ENCODE results near the gene ANKRD28.

The ANKRD28 gene

DNA sequence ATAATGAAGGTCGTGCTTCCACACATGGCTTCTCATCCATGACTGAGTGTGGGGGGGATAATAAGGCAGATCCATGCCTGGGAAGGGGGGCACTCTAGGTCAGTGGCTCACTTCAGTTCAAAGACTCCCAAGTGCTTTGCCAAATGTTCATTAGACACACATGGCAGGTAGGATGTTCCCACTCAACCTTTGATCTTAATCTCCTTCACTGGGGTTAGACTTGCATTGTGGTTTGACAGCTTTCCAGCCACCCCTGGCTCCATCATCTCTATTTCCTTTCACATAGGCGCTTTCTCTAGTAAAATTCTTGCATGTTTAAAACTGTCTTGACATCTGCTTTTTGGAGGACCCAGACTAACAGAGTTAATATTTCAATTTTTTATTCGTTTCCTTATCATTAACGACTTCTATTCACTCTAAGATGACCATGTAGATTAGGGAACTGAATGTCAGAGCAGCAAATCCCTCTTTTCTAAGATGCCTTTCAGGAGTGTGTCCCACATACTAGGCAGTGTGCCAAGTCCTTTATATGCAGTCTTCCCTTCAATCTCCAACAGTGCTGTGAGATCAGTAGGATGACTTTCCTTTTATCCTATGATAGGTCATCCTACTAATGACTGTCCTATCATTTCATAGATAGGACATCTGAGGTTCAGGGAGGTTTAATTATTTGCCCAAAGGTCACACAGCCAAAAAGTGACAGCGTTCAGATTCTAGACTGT, 138.4 kb downstream of the ANKRD28 start:
- no peak for DNase-seq

DNA sequence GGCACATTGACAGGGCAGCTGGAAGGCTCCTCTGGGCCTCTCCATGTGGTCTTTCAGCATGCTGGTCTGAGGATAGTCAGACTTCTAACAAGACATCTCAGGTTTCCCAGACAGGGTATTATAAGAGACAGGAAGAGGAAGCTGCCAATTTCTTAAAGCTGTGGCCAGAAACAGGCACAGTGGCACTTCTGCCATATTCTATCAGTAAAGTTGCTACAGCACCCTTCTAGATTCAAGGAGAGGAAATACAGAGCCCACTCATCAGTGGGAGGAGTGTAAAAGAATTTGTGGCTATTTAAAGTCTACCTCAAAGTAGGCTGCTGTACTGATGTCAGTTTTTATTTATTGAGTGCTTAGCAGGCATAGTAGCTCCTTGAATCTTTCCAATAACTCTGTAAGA, 140.8 kb downstream of the ANKRD28 start:
- no peak for DNase-seq

DNA sequence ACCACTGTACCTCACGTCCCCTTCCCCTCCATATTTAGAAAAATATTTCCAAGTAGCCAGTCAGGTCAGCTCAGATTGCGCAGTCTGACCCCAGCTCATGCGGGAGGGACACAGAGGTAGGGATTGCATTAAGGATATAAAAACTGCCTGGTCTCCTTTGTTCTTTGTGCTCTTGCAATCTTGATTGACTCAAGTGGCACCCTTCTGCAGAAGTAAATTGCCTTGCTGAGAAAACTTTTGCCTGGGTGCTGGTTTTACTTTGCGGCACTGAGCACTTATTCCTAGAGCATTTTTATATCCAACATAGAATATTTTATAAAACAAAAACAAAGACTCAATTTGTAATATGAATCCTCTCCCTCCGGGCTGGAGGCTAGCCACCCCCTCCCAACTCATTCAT, 141.4 kb downstream of the ANKRD28 start:
- DNase-seq = no peak

DNA sequence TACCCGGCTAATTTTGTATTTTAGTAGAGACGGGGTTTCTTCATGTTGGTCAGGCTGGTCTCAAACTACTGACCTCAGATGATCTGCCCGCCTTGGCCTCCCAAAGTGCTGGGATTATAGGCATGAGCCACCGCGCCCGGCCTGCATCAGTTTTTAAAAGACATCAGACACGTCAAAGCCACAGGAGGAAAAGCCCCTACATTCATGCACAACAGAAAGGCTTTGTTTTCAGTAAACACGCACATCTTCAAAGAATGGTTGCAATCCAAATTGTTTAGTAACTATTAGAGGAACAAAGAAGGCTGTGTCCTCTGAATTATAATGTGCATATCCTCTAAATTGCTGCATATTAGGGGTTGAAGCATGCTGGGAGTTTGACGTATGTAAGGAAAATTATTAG, 142.9 kb downstream of the ANKRD28 start:
- no peak for DNase-seq

DNA sequence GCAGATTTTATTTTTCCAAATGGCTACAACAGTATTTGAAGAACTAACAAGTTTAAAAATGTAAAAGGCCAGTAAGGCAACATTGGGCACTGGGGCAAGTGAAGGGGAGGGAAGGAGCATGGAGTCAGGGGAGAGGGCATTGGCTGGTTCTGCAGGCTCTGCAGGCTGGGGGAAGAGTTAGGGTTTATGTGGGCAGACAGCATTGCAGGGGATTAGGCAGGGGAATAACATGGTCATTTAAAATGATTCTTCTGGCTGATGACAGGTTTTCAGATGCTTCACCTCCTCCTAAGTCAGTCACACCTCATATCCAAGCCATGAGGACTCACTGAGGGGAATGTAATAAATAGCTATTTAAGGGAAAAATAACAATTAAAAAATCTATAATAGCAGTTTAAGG, 143.7 kb downstream of the ANKRD28 start:
- DNase-seq = no peak

DNA sequence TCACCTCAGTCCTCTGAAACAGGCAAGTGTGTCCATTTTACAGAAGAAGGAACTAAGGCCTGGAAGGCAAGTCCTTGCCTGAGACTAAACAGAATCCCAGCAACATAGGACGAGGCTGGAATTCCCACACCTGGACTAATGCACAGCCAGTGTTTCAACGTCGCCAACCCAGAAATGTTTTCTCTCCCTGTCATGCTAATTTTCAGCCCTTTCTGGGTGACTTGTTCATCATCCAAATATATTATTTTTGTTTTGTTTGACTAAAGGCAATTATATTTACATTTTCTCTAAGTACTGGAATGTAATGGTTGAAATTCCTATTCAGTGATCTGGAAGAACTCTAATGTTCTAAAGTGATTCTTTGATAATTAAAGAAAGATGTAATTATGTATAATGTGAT, 144.5 kb downstream of the ANKRD28 start:
- no peak for DNase-seq

DNA sequence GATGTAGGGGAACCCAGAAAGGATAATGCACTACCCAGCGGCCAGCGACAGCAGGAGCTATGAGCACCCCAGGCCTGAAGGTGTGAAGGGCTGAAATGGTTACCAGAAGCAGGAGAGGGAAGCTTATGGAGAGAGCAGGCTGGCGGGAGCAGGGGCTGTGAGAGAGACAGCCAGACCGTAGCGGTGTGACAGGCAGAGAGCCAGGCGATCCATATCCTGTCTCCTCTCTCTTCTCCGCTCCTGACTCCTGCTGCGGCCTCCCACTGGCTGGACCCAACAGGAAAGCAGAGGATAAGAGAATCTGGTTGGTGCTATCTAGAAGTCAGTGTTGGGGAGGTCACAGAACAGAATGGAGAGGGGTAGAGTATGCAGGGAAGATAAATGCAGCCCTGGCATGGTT, 146.4 kb downstream of the ANKRD28 start:
- DNase-seq = no peak

DNA sequence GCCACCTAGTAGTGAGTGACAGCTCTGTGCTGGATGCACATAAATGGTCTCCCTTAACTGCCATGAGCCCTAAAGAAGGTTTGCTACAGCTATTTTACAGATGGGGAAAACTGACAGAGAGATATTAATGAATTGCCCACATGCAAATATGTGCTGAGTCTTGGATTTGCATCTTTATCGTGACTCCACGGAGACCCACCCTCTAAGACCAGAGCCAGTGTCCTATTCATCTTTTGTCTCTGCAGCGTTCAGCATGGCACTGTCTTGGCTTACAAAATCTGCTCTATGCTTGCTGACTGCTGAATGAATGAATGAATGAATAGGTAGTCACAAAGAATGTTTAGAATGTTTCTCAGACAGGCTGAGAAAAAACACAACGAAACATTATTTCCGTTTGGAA, 147.9 kb downstream of the ANKRD28 start:
- DNase-seq = no peak

DNA sequence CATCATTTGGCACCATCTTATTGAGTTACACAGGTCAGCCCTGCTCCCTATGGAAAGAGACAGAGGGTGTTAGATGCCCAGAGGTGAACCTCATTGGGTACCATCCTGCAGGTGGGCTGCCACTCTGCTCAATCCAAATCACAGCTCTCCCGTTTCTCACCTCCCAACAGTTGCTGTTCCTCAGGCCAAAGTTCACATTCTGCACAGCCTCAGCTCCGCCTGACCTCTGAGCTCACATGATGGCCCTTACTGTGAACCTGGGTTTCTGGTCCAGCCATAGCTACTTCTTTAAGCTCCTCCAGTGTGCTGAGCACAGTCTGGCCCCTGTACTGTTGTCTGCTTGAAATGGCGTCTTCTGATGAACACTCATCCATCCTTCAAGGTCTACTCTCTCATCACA, 148.4 kb downstream of the ANKRD28 start:
- DNase-seq = no peak

DNA sequence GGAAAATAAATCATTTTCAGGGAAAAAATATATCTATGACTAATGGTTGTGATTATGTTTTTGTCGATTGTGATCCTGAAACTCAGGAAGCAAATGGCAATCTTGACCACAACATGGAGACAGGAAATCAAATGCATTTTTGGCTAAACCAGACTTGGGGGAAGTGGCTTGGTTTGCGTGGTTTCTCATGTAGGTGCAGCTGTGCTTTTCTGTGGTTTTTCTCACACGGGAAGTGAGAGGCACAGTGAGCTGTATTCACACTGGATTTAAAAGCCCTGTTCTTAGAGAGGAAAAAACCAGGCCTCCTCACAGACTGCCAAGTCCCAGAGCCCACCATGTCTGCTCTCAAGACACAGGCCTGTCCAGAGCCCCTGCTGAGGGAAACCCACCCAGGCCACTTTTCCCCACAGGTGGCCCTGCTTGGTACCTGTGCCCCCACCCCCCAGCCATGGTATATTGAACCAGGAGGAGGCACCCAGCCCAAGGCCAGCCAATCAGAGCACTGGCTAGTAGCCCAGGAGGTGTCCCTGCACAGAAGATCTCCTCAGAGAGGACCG, 150.1 kb downstream of the ANKRD28 start:
- peak; percentile 31 to 41 for DNase-seq

DNA sequence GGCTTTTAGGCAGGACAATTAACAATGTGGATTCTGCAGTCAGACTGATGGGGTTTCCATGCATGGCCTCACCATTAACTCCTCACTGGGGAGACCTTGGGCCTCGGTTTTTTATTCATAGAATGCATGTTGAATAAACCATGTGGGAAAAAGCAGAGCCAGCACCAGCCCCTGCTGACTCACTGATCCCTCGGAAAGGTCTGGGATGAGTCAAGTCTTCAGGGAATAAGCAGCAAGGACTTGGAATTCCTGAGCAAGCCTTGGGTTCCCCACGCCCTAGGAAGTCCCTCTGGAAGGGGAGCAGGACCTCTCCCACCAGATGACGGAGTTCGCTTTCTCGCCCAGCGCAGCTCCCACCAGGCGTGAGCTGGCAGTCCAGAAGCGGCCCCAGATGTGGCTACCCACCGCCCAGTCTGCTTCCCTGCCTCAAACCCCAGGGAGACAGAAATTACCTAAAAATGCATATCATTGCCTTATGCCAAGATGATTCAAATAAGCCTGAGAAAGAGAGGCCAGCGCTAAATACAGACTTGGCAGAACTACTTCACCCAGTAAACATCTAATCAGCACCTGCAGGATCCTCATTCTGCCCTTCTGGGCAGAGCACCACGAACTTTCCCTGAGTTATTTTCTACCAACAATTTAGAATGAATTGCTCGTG, 150.8 kb downstream of the ANKRD28 start:
- no peak for DNase-seq

DNA sequence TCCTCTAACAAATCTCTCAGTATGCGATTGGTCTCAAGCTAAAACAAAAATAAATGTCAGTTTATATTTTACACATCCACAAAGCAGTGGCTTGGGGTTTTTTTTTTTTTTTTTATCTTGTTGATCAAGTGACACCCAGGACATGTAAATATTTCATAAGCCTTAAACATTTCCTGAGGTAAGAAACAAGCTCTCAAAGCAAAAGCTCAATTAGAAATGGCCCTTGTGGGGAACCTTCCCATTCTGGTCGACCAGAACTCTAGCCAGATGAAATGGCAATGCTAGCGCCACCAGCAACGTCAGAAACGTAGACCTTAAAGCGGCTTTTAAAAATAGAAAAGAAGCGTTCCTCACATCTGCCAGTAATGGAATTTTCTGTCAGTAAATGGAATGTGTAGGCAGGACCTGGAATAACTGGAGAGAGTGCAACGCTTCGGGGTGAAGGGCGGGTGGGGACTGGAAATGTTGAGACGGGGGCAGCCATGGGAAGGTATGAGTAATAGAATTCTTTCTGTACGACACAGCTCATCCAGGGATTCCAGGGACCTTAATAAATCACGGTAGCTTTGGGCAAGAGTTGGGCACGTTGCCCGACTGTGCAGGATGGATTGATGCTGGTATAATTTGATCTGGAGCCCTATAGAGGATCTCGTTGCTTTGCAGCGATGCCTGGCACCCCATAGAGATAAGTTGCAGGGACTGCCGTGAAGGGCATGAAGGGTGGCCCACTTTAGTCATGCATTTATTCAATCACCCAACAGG, 151.9 kb downstream of the ANKRD28 start:
- DNase-seq = no peak

DNA sequence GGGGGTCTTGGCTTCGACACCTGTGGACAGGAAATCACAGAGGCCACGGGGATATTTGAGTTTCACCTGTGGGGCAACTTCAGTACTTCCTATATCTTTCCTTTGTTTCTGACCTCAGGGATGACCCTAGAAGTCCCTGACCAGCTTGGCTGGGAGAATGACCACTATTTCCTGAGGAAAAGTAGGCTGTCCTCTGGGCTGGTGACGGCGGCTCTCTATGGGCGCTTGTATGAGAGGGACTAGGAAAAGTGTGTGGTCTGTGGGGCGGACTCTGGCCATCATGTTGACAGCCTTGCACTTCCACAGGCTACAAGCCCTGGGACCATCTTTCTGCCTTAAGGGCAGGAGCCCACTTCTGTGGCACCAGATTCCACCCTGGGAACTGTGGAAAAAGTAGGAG, 152.5 kb downstream of the ANKRD28 start:
- no peak for DNase-seq

DNA sequence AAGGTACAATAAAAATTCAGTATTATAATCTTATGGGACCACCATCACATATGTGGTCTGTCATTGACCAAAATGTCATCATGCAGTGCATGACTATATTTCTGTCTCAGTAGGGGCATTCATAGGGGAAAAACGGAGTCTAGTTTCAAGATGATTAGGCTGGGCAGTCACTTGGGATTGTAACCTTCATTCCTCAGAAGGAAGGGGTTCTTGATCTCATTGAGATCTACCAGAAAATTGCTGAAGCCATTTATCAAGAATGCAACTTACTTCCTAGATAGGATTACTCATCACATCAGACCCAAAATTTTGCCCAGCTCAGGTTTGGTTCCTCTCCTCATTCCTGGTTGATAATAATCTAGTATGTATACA, 158.9 kb downstream of the ANKRD28 start:
- DNase-seq = no peak

DNA sequence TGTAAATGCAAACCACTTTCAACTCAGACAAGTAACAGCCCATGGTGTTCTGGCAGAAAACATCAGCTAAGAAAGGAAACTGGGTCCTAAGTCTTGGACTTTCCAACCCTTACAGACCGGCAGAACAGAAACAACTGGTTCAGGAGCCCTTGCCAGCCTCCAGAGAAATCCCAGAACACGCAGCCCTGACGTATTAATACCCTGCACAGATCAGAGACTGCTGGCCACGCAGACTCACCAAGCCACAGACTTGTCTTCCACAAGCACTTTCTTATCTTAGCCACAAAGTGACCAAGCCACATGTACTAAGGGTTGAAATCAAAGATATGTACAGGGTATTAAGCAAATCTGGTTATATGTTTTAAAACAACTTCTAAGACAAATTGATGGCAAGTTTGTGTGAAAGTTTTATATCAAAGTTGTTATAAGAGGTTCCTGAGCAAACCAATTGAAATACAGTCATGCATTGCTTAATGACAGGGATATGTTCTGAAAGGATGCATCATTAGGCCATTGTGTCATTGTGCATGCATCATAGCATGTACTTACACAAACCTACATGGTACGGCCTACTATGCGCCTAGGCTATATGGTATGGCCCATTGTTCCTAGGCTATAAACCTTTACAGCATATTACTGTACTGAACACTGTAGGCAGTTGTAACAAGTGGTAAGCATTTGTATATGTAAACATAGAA, 159.4 kb downstream of the ANKRD28 start:
- DNase-seq = no peak

DNA sequence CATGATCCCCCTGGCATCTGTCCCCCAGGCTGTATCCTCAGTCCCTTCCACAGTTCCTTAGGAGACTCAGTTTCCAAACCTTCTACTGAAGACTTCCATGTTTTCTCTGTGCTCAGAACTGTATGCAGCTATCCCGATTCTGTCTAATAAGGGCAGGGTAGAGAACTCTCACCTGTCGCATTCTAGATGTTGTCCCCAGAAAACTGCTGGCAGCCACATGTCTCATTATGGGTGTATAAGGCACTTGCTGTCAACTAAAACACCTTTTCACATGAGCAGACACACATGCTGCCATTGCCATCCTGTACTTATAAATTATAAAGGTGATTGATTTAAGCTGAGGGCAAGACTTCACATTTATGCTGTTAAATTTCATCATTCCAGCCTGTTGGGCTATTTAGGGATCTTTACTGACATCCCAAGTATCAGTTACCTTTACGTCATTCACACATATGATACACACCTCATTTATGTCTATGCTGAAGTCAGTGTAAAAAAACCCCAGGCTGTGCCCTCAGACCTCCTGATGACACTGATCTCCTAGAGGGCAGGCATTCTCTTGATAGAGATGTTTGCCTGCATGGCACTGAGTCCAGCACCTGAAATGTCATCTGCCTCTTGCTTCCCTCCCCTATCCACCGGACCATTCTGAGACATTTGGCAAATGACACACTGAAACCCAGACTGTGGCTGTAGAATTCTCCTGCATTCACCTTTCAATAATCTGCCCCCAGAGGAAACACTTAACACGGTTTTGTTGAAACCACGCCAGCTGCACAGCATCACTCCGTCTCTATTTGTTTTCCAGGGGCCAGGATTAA, 160.4 kb downstream of the ANKRD28 start:
- DNase-seq = no peak

DNA sequence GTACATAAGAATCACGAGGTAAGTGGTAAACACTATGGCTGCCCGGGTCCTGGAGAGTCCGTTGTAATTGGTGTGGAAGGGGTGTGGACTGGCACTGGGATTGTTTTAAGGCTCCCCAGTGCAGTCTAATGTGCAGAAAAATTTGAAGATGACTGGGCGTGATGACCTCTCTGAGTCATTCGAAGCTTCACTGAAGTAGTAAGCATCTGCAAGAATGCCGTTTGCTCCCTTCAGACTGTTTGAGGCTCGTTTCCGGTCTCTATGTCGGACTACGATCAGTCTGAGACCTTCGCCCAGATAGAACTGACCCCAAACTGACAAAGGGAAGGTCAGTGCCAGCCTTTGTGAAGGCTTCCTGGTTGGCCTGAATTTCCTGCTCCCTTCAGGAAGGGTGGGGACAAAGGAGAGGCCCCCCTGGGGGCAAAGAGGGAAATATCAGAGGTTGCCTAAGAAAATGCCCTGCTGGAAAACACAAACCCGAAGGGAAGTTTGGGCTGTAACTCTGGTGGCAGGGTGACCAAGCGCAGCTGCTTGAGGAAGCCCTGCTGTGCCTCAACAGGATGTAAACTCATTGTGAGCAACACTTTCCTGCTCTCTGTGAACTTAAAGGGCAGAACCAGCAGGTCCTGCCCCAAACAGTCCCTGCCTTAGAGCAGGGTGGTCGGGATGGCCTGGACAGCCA, 161.6 kb downstream of the ANKRD28 start:
- no peak for DNase-seq

DNA sequence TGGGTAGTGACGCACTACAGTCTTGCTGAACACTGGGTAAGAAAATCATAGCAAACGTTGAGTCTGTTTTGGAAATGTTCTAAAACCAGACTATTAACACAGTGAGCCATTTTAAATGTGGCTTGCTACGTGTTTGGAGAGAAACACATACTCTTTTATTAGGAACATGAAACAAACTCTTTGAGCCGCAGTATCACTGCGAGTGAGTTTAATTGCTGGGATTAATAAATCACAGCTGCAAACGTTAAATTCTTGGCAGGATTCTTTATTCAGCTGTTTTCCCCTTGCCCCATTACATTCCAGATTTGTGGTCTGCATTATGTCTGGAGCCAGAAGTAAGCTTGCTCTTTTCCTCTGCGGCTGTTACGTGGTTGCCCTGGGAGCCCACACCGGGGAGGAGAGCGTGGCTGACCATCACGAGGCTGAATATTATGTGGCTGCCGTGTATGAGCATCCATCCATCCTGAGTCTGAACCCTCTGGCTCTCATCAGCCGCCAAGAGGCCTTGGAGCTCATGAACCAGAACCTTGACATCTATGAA, 162.6 kb downstream of the ANKRD28 start:
- no peak for DNase-seq

DNA sequence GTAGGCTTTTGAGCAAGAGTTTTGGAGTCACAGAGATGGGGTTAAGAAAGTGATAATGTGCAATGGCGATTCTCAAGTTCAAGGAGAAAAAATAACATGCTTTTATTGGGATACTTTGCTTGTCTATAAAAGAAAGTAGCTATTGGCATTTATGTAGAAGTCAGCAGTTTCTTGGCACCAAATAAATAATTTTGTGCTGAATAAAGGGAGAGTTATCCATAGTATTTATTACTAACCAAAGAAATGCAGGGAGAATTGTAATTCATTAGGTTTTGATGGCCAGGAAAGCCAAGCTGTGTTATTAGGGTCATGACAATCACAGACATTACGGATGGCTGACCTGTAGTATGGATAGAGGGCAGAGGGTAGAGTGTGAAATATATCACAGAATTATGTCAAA, 163.1 kb downstream of the ANKRD28 start:
- DNase-seq = no peak

DNA sequence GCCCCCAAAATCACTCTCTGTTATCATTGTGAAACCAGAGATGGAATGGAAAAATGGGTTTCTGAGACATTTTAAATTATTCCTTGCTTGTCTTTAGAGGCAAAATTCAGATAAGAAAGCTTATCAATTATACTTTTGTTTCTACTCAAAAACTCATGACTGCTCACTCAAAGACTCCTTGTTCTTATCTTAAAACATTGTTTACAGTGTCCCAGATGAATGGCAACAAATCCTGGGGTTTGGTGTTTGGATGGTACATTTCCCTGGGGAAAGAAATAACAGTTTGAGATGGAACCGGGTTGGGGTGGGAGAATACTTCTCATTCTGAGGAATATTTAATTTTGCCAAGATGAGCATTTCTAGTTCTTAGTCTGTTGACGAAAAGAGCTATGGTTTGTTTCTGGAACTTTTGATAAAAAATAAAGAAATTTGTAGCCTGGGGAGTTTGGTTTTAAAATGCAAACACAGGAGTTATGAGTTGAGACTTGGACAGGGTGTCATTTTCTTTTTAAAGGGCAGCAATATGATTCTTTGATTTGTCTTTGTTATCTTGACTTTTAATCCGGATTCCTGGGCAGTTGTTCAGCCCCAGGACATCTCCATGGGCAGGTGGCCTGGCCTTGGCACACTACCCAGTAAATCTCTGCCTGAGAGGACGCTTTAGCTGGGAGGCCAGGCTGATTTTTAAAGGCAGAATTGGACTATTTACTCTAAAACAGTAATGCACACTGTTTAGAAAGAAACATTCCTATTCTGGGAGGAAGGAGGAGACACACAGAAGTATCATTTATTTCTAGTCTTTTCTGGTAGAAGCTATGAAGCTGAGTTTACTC, 163.8 kb downstream of the ANKRD28 start:
- no peak for DNase-seq

Data from stimulated activated CD4-positive, alpha-beta T cell treated with anti-CD3 and anti-CD28 coated beads, Interleukin-2, amount 100 ng/mL, for 48 hours (primary cell).